Keratinocyte (primary cell): ENCODE measurements around the gene SAMM50.

ENCODE experiments used
- CTCF ChIP-seq, 3 experiments: IDR thresholded peaks in 1 of 3; conservative IDR thresholded peaks in 1 of 3; optimal IDR thresholded peaks in 1 of 3; 2 replicates in 2 of 3; 3 replicates in 1 of 3; pipeline versions ENCODE3 to v1.5.1; 2011; ENCODE audit warnings: low read length in 3 of 3, mild to moderate bottlenecking in 3 of 3, moderate library complexity in 2 of 3, control low read depth in 1 of 3, inconsistent platforms in 1 of 3; ENCODE audit not compliant: insufficient read depth in 2 of 3; ENCODE audit errors: extremely low read depth in 1 of 3
- EZH2 ChIP-seq: IDR thresholded peaks from one replicate; pipeline ENCODE4 v1.6.1; 2012; ENCODE audit warnings: inconsistent platforms, mild to moderate bottlenecking, low read length, moderate library complexity

- TF ChIP-seq CTCF (optimal IDR thresholded peaks at IDR 0.05 in 1 of 3, IDR thresholded peaks at IDR 0.05 in 1 of 3, conservative IDR thresholded peaks at IDR 0.05 in 1 of 3; ENCODE audit: extremely low read depth in 1 of 3, insufficient read depth in 2 of 3, low read length in 3 of 3) (no peak), EZH2 (no peak)
These were observed 40.5 kb downstream of the SAMM50 start for GRCh38 chr22:43995798-43996169.
